ENCODE results near the gene BCL11B. TPM values are rescaled to one million over a fixed set of nuclear protein-coding genes. Genes with fewer than 3 reads are reported as not detected.
A peak's percentile ranks its signal among the peaks of the same experiment; 100 is the strongest.

Gene BCL11B
- total RNA-seq, 1 experiment from 2014 or later, result 80.6 TPM

GRCh38 chr14:99206090-99206489 is 65.9 kb downstream of the BCL11B start:
- no peaks in the 10 kb centered on the region for H3K9me3 ChIP-seq (ENCODE audit: low read depth, low read length, poor library complexity, severe bottlenecking)
- peaks cover 41% of the 10 kb centered on the region for H3K36me3 ChIP-seq (ENCODE audit: insufficient read depth, low read length, poor library complexity, severe bottlenecking)
- no peak for DNase-seq (ENCODE audit: low spot score)
- peaks cover 34% of the 10 kb centered on the region for H3K4me1 ChIP-seq (ENCODE audit: insufficient read depth, low read length, poor library complexity, severe bottlenecking)
- H3K27me3 ChIP-seq (replicated peaks; ENCODE audit: insufficient read depth, low read depth, low read length, poor library complexity), result no peaks in the 10 kb centered on the region
- H3K4me3 ChIP-seq (ENCODE audit: low read depth, low read length, poor library complexity, severe bottlenecking), result no peak overlapping the region
- ChIA-PET POLR2A (ENCODE audit: low non-redundant PET) (no interaction called here), CTCF (no interaction called here)
- intact Hi-C loops (cut with micrococcal nuclease; ENCODE audit: unreplicated experiment), result no loop called here
- no TSS peak for BruUV-seq (replicated peaks)
- TF ChIP-seq EZH2 (IDR thresholded peaks at IDR 0.05; ENCODE audit: borderline replicate concordance, low read depth, low read length, poor library complexity, severe bottlenecking) (no peak), CTCF (conservative IDR thresholded peaks at IDR 0.05; ENCODE audit: low read depth, low read length) (no peak)
- H3K27ac ChIP-seq (ENCODE audit: low read depth, low read length, poor library complexity, severe bottlenecking), result no peak overlapping the region

- no peak overlapping the region for H3K27ac ChIP-seq (ENCODE audit: low read depth, low read length, poor library complexity, severe bottlenecking)
- CTCF ChIA-PET, result no interaction called here
- TF ChIP-seq CTCF (conservative IDR thresholded peaks at IDR 0.05; ENCODE audit: low read depth, low read length) (no peak), EZH2 (IDR thresholded peaks at IDR 0.05; ENCODE audit: borderline replicate concordance, low read depth, low read length, poor library complexity, severe bottlenecking) (no peak)
- no peaks in the 10 kb centered on the region for H3K27me3 ChIP-seq (replicated peaks; ENCODE audit: insufficient read depth, low read depth, low read length, poor library complexity)
- no peak for DNase-seq (ENCODE audit: low spot score)
- BruUV-seq (replicated peaks), result no TSS peak
- peaks cover 37% of the 10 kb centered on the region for H3K36me3 ChIP-seq (ENCODE audit: insufficient read depth, low read length, poor library complexity, severe bottlenecking)
- H3K9me3 ChIP-seq (ENCODE audit: low read depth, low read length, poor library complexity, severe bottlenecking), result no peaks in the 10 kb centered on the region
- intact Hi-C loops (cut with micrococcal nuclease; ENCODE audit: unreplicated experiment), result no loop called here
- peaks cover 43% of the 10 kb centered on the region for H3K4me1 ChIP-seq (ENCODE audit: insufficient read depth, low read length, poor library complexity, severe bottlenecking)
- no peak overlapping the region for H3K4me3 ChIP-seq (ENCODE audit: low read depth, low read length, poor library complexity, severe bottlenecking)
- POLR2A ChIA-PET (ENCODE audit: low non-redundant PET), result no interaction called here
These were observed 66.8 kb downstream of the BCL11B start for GRCh38 chr14:99205086-99205688.

DNA sequence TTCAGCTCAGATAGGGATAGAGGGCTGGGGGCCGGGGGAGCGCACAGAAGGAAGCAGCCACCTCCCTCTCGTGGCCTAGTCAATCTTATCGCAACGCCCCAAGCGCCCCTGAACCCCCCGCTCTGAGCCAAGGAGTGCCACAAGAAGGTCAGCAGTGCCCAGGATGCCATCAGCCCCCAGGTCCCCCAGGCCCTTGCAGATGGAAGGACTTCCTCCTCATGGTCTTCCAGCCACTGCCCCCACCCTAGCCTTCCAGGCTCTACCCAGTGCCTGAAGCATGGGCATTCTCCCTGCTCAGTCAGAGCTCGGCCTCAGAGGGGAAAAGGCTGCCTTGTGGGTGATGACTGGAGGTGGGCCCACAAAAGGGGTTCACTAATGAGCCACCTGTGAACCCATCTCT is 68.2 kb downstream of the BCL11B start:
- intact Hi-C loops (cut with micrococcal nuclease; ENCODE audit: unreplicated experiment), result no loop called here
- Histone ChIP-seq H3K27ac (ENCODE audit: low read depth, low read length, poor library complexity, severe bottlenecking) (peak overlapping the region; percentile 40), H3K4me1 (ENCODE audit: insufficient read depth, low read length, poor library complexity, severe bottlenecking) (peaks cover 57% of the 10 kb centered on the region), H3K9me3 (ENCODE audit: low read depth, low read length, poor library complexity, severe bottlenecking) (no peaks in the 10 kb centered on the region), H3K36me3 (ENCODE audit: insufficient read depth, low read length, poor library complexity, severe bottlenecking) (peaks cover 42% of the 10 kb centered on the region), H3K4me3 (ENCODE audit: low read depth, low read length, poor library complexity, severe bottlenecking) (no peak overlapping the region), H3K27me3 (replicated peaks; ENCODE audit: insufficient read depth, low read depth, low read length, poor library complexity) (no peaks in the 10 kb centered on the region)
- no TSS peak for BruUV-seq (replicated peaks)
- DNase-seq (ENCODE audit: low spot score), result no peak
- TF ChIP-seq EZH2 (IDR thresholded peaks at IDR 0.05; ENCODE audit: borderline replicate concordance, low read depth, low read length, poor library complexity, severe bottlenecking), result no peak
- TF ChIP-seq CTCF (conservative IDR thresholded peaks at IDR 0.05; ENCODE audit: low read depth, low read length), result no peak
- CTCF ChIA-PET, result no interaction called here
- POLR2A ChIA-PET (ENCODE audit: low non-redundant PET), result no interaction called here

Data from A673 (cell line).